HEK293 (cell line): ENCODE data around the gene WDR18.

ENCODE experiments used
- BCL11B ChIP-seq: fragments of 450-650 bp; formaldehyde crosslinking; IDR thresholded peaks from 2 replicates; pipeline ENCODE4 v1.5.1; 2016; ENCODE audit warnings: low read depth, missing biosample characterization, missing genetic modification characterization
- EGR2 ChIP-seq: fragments of 450-650 bp; formaldehyde crosslinking; IDR thresholded peaks from 2 replicates; pipeline ENCODE4 v1.5.1; 2016; ENCODE audit warnings: low read depth, missing biosample characterization, missing genetic modification characterization
- KLF16 ChIP-seq: fragments of 450-650 bp; formaldehyde crosslinking; IDR thresholded peaks from 2 replicates; pipeline ENCODE4 v1.5.1; 2017; ENCODE audit warnings: missing biosample characterization, missing genetic modification characterization
- KLF8 ChIP-seq: fragments of 450-650 bp; formaldehyde crosslinking; IDR thresholded peaks from 2 replicates; pipeline ENCODE4 v1.5.1; 2016; ENCODE audit warnings: missing biosample characterization, missing genetic modification characterization
- ZNF157 ChIP-seq: fragments of 450-650 bp; formaldehyde crosslinking; IDR thresholded peaks from 2 replicates; pipeline ENCODE4 v1.5.1; 2016; ENCODE audit warnings: missing biosample characterization, missing genetic modification characterization
- ZNF302 ChIP-seq: fragments of 450-650 bp; formaldehyde crosslinking; IDR thresholded peaks from 2 replicates; pipeline ENCODE4 v1.5.1; 2016; ENCODE audit warnings: missing biosample characterization, missing genetic modification characterization, low read depth
- ZNF354C ChIP-seq: fragments of 450-650 bp; formaldehyde crosslinking; IDR thresholded peaks from 2 replicates; pipeline ENCODE4 v1.5.1; 2016; ENCODE audit warnings: missing biosample characterization, missing genetic modification characterization, low read depth, borderline replicate concordance
- ZNF394 ChIP-seq: fragments of 450-650 bp; formaldehyde crosslinking; IDR thresholded peaks from 2 replicates; pipeline ENCODE4 v1.5.1; 2016; ENCODE audit warnings: missing biosample characterization, missing genetic modification characterization, mild to moderate bottlenecking, moderate library complexity, borderline replicate concordance
- ZNF473 ChIP-seq: fragments of 450-650 bp; formaldehyde crosslinking; IDR thresholded peaks from 2 replicates; pipeline ENCODE4 v1.5.1; 2017; ENCODE audit warnings: missing biosample characterization, missing genetic modification characterization
- ZNF514 ChIP-seq: fragments of 450-650 bp; formaldehyde crosslinking; IDR thresholded peaks from 2 replicates; pipeline ENCODE4 v1.5.1; 2016; ENCODE audit warnings: missing biosample characterization, missing genetic modification characterization
- ZNF585B ChIP-seq: fragments of 450-650 bp; formaldehyde crosslinking; IDR thresholded peaks from 2 replicates; pipeline ENCODE4 v1.5.1; 2016; ENCODE audit warnings: missing biosample characterization, missing genetic modification characterization
- ZNF600 ChIP-seq: fragments of 450-650 bp; formaldehyde crosslinking; IDR thresholded peaks from 2 replicates; pipeline ENCODE4 v1.5.1; 2016; ENCODE audit warnings: missing biosample characterization, missing genetic modification characterization
- ZSCAN30 ChIP-seq: fragments of 450-650 bp; IDR thresholded peaks from 2 replicates; pipeline ENCODE4 v1.5.1; 2018; ENCODE audit warnings: missing biosample characterization, mild to moderate bottlenecking, missing genetic modification characterization, moderate library complexity
- TF ChIP-seq, protein P1 (sequence below): fragments of 450-650 bp; formaldehyde crosslinking; IDR thresholded peaks from 2 replicates; pipeline ENCODE4 v1.5.1; 2017; ENCODE audit warnings: missing biosample characterization, missing genetic modification characterization
- TF ChIP-seq, protein P2 (sequence below): fragments of 450-650 bp; formaldehyde crosslinking; IDR thresholded peaks from 2 replicates; pipeline ENCODE4 v1.5.1; 2016; ENCODE audit warnings: missing biosample characterization, missing genetic modification characterization
- TF ChIP-seq, protein P3 (sequence below): fragments of 450-650 bp; formaldehyde crosslinking; IDR thresholded peaks from 2 replicates; pipeline ENCODE4 v1.5.1; 2017; ENCODE audit warnings: missing biosample characterization, missing genetic modification characterization
- TF ChIP-seq, protein P4 (sequence below): fragments of 450-650 bp; formaldehyde crosslinking; IDR thresholded peaks from 2 replicates; pipeline ENCODE4 v1.5.1; 2017; ENCODE audit warnings: missing biosample characterization, missing genetic modification characterization
- TF ChIP-seq, protein P5 (sequence below): fragments of 450-650 bp; formaldehyde crosslinking; IDR thresholded peaks from 2 replicates; pipeline ENCODE4 v1.5.1; 2016; ENCODE audit warnings: missing biosample characterization, missing genetic modification characterization
- TF ChIP-seq, protein P6 (sequence below): fragments of 450-650 bp; formaldehyde crosslinking; IDR thresholded peaks from 2 replicates; pipeline ENCODE4 v1.5.1; 2016; ENCODE audit warnings: missing biosample characterization, missing genetic modification characterization, low read depth
- TF ChIP-seq, protein P7 (sequence below): fragments of 450-650 bp; formaldehyde crosslinking; conservative IDR thresholded peaks from 2 replicates; pipeline ENCODE4 v1.5.1; 2016; ENCODE audit warnings: low read depth, missing biosample characterization, missing genetic modification characterization

WDR18 gene

DNA sequence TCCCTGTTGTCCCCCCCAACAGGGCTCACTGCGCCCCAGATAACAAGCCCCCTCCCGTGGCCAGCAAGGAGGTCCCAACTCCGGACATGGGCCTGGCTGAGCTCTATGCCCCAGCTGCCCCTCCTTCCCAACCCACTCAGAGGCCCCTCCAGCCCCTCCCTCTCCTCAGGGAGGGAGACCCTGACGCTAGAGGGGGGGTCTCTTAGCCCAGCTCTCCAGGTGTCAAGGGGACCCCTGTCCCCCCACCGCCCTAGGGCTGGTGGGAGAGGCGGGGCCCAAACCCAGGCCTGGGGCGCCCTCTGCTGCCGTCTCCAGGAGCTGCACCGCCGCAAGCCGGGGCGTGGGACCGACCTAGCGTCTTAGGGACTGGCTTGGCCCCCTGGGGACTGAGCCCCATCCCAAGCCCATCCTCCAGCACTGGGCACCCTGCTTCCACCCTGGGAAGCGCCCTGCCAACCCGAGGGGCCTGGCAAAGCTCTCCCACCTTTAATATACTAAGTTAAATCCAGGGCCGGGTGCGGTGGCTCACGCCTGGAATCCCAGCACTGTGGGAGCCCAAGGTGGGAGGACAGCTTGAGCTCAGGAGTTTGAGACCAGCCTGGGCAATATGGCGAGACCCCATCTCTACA, 17.5 kb downstream of the WDR18 start (continued):
- TF ChIP-seq, protein P1, sequence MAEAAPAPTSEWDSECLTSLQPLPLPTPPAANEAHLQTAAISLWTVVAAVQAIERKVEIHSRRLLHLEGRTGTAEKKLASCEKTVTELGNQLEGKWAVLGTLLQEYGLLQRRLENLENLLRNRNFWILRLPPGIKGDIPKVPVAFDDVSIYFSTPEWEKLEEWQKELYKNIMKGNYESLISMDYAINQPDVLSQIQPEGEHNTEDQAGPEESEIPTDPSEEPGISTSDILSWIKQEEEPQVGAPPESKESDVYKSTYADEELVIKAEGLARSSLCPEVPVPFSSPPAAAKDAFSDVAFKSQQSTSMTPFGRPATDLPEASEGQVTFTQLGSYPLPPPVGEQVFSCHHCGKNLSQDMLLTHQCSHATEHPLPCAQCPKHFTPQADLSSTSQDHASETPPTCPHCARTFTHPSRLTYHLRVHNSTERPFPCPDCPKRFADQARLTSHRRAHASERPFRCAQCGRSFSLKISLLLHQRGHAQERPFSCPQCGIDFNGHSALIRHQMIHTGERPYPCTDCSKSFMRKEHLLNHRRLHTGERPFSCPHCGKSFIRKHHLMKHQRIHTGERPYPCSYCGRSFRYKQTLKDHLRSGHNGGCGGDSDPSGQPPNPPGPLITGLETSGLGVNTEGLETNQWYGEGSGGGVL = peak; percentile 98
- TF ChIP-seq EGR2 (tag by site-specific recombination) (0 out of 2 replicates have a peak, but pooled peaks have one; percentile 14), ZNF600 (tag by site-specific recombination) (no peak), ZNF302 (tag by site-specific recombination) (no peak), BCL11B (tag by site-specific recombination) (peak; percentile 70; the same call in 1 of the 2 replicates), KLF16 (peak; percentile 44; the same call in 1 of the 2 replicates), ZNF585B (tag by site-specific recombination) (no peak), ZNF514 (tag by site-specific recombination) (no peak), ZNF394 (tag by site-specific recombination) (no peak; the same call in 1 of the 2 replicates), ZSCAN30 (peak; percentile 75), ZNF157 (tag by site-specific recombination) (no peak), ZNF354C (no peak), ZNF473 (tag by site-specific recombination) (no peak), KLF8 (tag by site-specific recombination) (peak; percentile 76; the same call in 1 of the 2 replicates)
- TF ChIP-seq, protein P2, sequence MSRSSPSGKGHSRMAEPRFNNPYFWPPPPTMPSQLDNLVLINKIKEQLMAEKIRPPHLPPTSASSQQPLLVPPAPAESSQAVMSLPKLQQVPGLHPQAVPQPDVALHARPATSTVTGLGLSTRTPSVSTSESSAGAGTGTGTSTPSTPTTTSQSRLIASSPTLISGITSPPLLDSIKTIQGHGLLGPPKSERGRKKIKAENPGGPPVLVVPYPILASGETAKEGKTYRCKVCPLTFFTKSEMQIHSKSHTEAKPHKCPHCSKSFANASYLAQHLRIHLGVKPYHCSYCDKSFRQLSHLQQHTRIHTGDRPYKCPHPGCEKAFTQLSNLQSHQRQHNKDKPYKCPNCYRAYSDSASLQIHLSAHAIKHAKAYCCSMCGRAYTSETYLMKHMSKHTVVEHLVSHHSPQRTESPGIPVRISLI = no peak
- TF ChIP-seq, protein P3, sequence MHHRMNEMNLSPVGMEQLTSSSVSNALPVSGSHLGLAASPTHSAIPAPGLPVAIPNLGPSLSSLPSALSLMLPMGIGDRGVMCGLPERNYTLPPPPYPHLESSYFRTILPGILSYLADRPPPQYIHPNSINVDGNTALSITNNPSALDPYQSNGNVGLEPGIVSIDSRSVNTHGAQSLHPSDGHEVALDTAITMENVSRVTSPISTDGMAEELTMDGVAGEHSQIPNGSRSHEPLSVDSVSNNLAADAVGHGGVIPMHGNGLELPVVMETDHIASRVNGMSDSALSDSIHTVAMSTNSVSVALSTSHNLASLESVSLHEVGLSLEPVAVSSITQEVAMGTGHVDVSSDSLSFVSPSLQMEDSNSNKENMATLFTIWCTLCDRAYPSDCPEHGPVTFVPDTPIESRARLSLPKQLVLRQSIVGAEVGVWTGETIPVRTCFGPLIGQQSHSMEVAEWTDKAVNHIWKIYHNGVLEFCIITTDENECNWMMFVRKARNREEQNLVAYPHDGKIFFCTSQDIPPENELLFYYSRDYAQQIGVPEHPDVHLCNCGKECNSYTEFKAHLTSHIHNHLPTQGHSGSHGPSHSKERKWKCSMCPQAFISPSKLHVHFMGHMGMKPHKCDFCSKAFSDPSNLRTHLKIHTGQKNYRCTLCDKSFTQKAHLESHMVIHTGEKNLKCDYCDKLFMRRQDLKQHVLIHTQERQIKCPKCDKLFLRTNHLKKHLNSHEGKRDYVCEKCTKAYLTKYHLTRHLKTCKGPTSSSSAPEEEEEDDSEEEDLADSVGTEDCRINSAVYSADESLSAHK (tag by site-specific recombination) = 0 out of 2 replicates have a peak, but pooled peaks have one; percentile 9
- TF ChIP-seq, protein P4, sequence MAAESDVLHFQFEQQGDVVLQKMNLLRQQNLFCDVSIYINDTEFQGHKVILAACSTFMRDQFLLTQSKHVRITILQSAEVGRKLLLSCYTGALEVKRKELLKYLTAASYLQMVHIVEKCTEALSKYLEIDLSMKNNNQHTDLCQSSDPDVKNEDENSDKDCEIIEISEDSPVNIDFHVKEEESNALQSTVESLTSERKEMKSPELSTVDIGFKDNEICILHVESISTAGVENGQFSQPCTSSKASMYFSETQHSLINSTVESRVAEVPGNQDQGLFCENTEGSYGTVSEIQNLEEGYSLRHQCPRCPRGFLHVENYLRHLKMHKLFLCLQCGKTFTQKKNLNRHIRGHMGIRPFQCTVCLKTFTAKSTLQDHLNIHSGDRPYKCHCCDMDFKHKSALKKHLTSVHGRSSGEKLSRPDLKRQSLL = no peak
- TF ChIP-seq, protein P5, sequence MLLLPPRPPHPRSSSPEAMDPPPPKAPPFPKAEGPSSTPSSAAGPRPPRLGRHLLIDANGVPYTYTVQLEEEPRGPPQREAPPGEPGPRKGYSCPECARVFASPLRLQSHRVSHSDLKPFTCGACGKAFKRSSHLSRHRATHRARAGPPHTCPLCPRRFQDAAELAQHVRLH (tag by site-specific recombination) = no peak
- TF ChIP-seq, protein P6, sequence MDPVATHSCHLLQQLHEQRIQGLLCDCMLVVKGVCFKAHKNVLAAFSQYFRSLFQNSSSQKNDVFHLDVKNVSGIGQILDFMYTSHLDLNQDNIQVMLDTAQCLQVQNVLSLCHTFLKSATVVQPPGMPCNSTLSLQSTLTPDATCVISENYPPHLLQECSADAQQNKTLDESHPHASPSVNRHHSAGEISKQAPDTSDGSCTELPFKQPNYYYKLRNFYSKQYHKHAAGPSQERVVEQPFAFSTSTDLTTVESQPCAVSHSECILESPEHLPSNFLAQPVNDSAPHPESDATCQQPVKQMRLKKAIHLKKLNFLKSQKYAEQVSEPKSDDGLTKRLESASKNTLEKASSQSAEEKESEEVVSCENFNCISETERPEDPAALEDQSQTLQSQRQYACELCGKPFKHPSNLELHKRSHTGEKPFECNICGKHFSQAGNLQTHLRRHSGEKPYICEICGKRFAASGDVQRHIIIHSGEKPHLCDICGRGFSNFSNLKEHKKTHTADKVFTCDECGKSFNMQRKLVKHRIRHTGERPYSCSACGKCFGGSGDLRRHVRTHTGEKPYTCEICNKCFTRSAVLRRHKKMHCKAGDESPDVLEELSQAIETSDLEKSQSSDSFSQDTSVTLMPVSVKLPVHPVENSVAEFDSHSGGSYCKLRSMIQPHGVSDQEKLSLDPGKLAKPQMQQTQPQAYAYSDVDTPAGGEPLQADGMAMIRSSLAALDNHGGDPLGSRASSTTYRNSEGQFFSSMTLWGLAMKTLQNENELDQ (tag by site-specific recombination) = no peak
- TF ChIP-seq, protein P7, sequence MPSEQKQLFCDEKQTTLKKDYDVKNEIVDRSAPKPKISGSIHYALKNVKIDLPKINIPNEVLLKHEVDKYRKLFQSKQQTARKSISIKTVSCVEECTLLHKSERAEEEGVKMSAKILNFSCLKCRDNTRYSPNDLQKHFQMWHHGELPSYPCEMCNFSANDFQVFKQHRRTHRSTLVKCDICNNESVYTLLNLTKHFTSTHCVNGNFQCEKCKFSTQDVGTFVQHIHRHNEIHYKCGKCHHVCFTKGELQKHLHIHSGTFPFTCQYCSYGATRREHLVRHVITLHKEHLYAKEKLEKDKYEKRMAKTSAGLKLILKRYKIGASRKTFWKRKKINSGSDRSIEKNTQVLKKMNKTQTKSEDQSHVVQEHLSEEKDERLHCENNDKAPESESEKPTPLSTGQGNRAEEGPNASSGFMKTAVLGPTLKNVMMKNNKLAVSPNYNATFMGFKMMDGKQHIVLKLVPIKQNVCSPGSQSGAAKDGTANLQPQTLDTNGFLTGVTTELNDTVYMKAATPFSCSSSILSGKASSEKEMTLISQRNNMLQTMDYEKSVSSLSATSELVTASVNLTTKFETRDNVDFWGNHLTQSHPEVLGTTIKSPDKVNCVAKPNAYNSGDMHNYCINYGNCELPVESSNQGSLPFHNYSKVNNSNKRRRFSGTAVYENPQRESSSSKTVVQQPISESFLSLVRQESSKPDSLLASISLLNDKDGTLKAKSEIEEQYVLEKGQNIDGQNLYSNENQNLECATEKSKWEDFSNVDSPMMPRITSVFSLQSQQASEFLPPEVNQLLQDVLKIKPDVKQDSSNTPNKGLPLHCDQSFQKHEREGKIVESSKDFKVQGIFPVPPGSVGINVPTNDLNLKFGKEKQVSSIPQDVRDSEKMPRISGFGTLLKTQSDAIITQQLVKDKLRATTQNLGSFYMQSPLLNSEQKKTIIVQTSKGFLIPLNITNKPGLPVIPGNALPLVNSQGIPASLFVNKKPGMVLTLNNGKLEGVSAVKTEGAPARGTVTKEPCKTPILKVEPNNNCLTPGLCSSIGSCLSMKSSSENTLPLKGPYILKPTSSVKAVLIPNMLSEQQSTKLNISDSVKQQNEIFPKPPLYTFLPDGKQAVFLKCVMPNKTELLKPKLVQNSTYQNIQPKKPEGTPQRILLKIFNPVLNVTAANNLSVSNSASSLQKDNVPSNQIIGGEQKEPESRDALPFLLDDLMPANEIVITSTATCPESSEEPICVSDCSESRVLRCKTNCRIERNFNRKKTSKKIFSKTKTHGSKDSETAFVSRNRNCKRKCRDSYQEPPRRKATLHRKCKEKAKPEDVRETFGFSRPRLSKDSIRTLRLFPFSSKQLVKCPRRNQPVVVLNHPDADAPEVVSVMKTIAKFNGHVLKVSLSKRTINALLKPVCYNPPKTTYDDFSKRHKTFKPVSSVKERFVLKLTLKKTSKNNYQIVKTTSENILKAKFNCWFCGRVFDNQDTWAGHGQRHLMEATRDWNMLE = no peak
